ENCODE measurements around the gene ASB1.

Gene ASB1

DNA sequence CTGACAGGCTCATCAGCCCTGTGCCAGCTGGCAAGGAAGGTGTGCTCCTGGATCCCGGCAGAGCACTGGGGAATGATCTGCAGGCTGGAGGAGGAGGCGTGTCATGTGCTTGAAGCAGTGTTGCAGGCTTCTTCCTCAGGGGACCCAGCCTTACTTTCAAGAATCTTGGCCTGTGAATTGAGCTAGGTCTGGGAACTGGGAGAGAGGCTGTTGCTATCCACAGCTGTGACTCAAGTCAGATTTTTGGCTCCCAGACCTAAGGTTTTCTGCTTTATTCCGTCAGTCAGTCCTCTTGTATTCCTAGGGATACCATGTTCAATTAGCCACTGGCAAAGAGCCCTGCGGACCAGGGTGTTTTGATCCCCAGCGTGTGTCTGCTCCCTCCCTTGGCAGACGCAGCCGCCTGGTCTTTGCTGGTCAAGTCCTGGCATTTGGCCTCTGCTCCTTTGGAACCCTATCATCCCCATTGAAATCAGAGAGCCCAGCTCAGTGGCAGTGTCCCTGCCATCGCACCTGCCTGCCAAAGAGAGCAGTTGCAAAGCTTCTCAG, 32.4 kb downstream of the ASB1 start:
- Histone ChIP-seq H4K12ac (ENCODE audit: low read depth, low read length) (no peak overlapping the region), H4K8ac (ENCODE audit: low read depth, low read length) (no peak overlapping the region), H3K79me2 (ENCODE audit: control insufficient read depth, insufficient read depth, low read length, poor library complexity) (no peaks in the 10 kb centered on the region), H4K91ac (ENCODE audit: low read depth, low read length) (no peak overlapping the region), H2BK120ac (ENCODE audit: insufficient read depth, low read length, poor library complexity) (no peak overlapping the region), H3K27me3 (ENCODE audit: insufficient read depth, low read length) (no peaks in the 10 kb centered on the region), H2AFZ (ENCODE audit: insufficient read depth, low read length, poor library complexity) (no peak overlapping the region), H3K18ac (ENCODE audit: low read length) (no peak overlapping the region), H3K9ac (ENCODE audit: low read length) (no peak overlapping the region), H3K36me3 (ENCODE audit: control insufficient read depth in 1 of 2, insufficient read depth in 2 of 2, low read length in 2 of 2) (no peaks in the 10 kb centered on the region), H2BK5ac (ENCODE audit: low read depth, low read length, poor library complexity) (no peak overlapping the region), H2AK5ac (ENCODE audit: low read length) (no peak overlapping the region), H3K23ac (ENCODE audit: low read length) (no peak overlapping the region), H3K4me3 (ENCODE audit: low read depth, low read length) (no peak overlapping the region), H3K4ac (ENCODE audit: low read depth, low read length) (no peak overlapping the region), H3K27ac (ENCODE audit: low read depth, low read length) (no peak overlapping the region), H3K9me3 (ENCODE audit: insufficient read depth, low read depth, low read length) (peaks cover 5% of the 10 kb centered on the region), H3K4me1 (ENCODE audit: control insufficient read depth in 1 of 2, insufficient read depth in 2 of 2, low read length in 2 of 2) (no peaks in the 10 kb centered on the region), H2BK12ac (ENCODE audit: low read length) (no peak overlapping the region), H3K79me1 (ENCODE audit: low read length) (no peaks in the 10 kb centered on the region), H3K4me2 (ENCODE audit: low read length) (no peak overlapping the region), H3K14ac (ENCODE audit: low read length) (no peak overlapping the region)
- no CpG with 5 or more reads among the region's 8 CpGs for WGBS (ENCODE audit: extremely low coverage, insufficient coverage, insufficient read length)
- DNase-seq, result no peak

DNA sequence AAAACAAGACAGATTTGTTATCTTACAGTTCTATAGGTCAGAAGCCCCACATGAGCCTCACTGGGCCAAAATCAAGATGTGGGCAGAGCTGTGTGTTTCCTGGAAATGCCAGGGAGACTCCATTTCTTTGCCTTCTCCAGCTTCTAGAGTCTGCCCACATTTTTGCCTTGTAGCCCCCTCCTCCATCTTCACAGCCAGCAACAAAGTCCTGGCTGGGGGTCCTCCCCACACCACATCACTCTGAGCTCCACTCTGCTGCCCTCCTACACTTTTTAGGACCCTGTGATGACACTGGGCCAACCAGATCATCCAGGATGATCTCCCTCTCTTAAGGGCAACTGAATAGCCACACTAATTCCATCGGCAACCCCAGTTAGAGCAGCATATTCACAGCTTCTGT, 34.3 kb downstream of the ASB1 start:
- Histone ChIP-seq H4K8ac (ENCODE audit: low read depth, low read length) (no peak overlapping the region), H3K14ac (ENCODE audit: low read length) (no peak overlapping the region), H2BK5ac (ENCODE audit: low read depth, low read length, poor library complexity) (no peak overlapping the region), H3K9ac (ENCODE audit: low read length) (no peak overlapping the region), H3K4me1 (ENCODE audit: control insufficient read depth in 1 of 2, insufficient read depth in 2 of 2, low read length in 2 of 2) (no peaks in the 10 kb centered on the region), H3K79me2 (ENCODE audit: control insufficient read depth, insufficient read depth, low read length, poor library complexity) (no peaks in the 10 kb centered on the region), H3K27ac (ENCODE audit: low read depth, low read length) (no peak overlapping the region), H4K91ac (ENCODE audit: low read depth, low read length) (no peak overlapping the region), H3K27me3 (ENCODE audit: insufficient read depth, low read length) (no peaks in the 10 kb centered on the region), H2BK12ac (ENCODE audit: low read length) (no peak overlapping the region), H3K4me3 (ENCODE audit: low read depth, low read length) (no peak overlapping the region), H2AFZ (ENCODE audit: insufficient read depth, low read length, poor library complexity) (no peak overlapping the region), H2BK120ac (ENCODE audit: insufficient read depth, low read length, poor library complexity) (no peak overlapping the region), H3K4ac (ENCODE audit: low read depth, low read length) (no peak overlapping the region), H4K12ac (ENCODE audit: low read depth, low read length) (no peak overlapping the region), H3K4me2 (ENCODE audit: low read length) (no peak overlapping the region), H3K18ac (ENCODE audit: low read length) (no peak overlapping the region), H3K36me3 (ENCODE audit: control insufficient read depth in 1 of 2, insufficient read depth in 2 of 2, low read length in 2 of 2) (no peaks in the 10 kb centered on the region), H3K9me3 (ENCODE audit: insufficient read depth, low read depth, low read length) (peaks cover 2% of the 10 kb centered on the region), H2AK5ac (ENCODE audit: low read length) (no peak overlapping the region), H3K23ac (ENCODE audit: low read length) (no peak overlapping the region), H3K79me1 (ENCODE audit: low read length) (no peaks in the 10 kb centered on the region)
- WGBS (ENCODE audit: extremely low coverage, insufficient coverage, insufficient read length), result no CpG with 5 or more reads among the region's 1 CpG
- DNase-seq, result no peak

DNA sequence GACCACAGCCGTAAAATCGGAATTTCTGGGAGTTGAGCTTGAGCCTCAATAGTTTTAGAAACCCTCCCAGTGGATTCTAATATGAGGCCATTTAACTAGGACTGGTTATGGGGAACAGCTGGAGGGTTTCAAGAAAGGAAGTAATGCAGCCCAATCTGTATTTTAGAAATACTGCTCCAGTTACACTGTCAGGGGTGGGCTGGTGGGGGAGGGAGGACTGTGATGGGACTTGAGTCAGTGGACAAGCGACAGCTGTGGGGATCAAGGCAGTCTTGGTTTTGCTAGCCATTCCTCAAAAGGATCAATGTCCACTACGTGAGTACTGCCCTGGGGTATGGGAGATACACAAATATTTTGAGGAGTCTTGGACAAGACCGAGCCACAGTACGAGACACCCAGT, 34.8 kb downstream of the ASB1 start:
- no peak overlapping the region for H3K4me2 ChIP-seq (ENCODE audit: low read length)
- WGBS (ENCODE audit: extremely low coverage, insufficient coverage, insufficient read length), result no CpG with 5 or more reads among the region's 6 CpGs
- no peak overlapping the region for H3K9ac ChIP-seq (ENCODE audit: low read length)

DNA sequence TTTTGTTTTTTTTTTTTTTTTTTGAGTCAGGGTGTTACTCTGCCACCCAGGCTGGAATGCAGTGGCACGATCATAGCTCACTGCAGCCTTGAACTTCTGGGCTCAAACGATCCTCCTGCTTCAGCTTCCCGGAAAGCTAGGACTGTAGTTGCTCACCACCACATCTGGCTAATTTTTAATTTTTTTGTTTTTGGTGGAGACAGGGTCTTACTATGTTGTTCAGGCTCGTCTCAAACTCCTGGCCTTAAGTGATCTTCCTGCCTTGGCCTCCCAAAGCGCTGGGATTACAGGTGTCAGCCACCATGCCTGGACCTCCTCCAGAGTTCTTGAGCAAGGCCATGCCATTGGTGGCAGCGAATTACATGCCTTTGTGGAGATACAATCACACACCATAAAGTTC, 35.2 kb downstream of the ASB1 start:
- H3K9me3 ChIP-seq (ENCODE audit: insufficient read depth, low read depth, low read length), result peaks cover 1% of the 10 kb centered on the region
- no peaks in the 10 kb centered on the region for H3K79me1 ChIP-seq (ENCODE audit: low read length)
- H3K4ac ChIP-seq (ENCODE audit: low read depth, low read length), result no peak overlapping the region
- no peak overlapping the region for H3K4me2 ChIP-seq (ENCODE audit: low read length)
- no peak overlapping the region for H4K12ac ChIP-seq (ENCODE audit: low read depth, low read length)
- no peak overlapping the region for H3K23ac ChIP-seq (ENCODE audit: low read length)
- H3K4me1 ChIP-seq (ENCODE audit: control insufficient read depth in 1 of 2, insufficient read depth in 2 of 2, low read length in 2 of 2), result no peaks in the 10 kb centered on the region
- H4K8ac ChIP-seq (ENCODE audit: low read depth, low read length), result no peak overlapping the region
- no peak overlapping the region for H3K9ac ChIP-seq (ENCODE audit: low read length)
- no peak overlapping the region for H2BK5ac ChIP-seq (ENCODE audit: low read depth, low read length, poor library complexity)
- no peak overlapping the region for H2BK120ac ChIP-seq (ENCODE audit: insufficient read depth, low read length, poor library complexity)
- H3K79me2 ChIP-seq (ENCODE audit: control insufficient read depth, insufficient read depth, low read length, poor library complexity), result no peaks in the 10 kb centered on the region
- no peak overlapping the region for H3K18ac ChIP-seq (ENCODE audit: low read length)
- H2BK12ac ChIP-seq (ENCODE audit: low read length), result no peak overlapping the region
- H3K36me3 ChIP-seq (ENCODE audit: control insufficient read depth in 1 of 2, insufficient read depth in 2 of 2, low read length in 2 of 2), result no peaks in the 10 kb centered on the region
- no CpG with 5 or more reads among the region's 6 CpGs for WGBS (ENCODE audit: extremely low coverage, insufficient coverage, insufficient read length)
- no peak overlapping the region for H2AK5ac ChIP-seq (ENCODE audit: low read length)
- no peak overlapping the region for H3K27ac ChIP-seq (ENCODE audit: low read depth, low read length)
- no peak overlapping the region for H3K4me3 ChIP-seq (ENCODE audit: low read depth, low read length)
- H2AFZ ChIP-seq (ENCODE audit: insufficient read depth, low read length, poor library complexity), result no peak overlapping the region
- no peak for DNase-seq
- no peak overlapping the region for H4K91ac ChIP-seq (ENCODE audit: low read depth, low read length)
- no peaks in the 10 kb centered on the region for H3K27me3 ChIP-seq (ENCODE audit: insufficient read depth, low read length)
- no peak overlapping the region for H3K14ac ChIP-seq (ENCODE audit: low read length)

More for the DNA sequence above, 34.8 kb downstream of the ASB1 start:
- Histone ChIP-seq H3K79me1 (ENCODE audit: low read length) (no peaks in the 10 kb centered on the region), H3K4me3 (ENCODE audit: low read depth, low read length) (no peak overlapping the region), H2AFZ (ENCODE audit: insufficient read depth, low read length, poor library complexity) (no peak overlapping the region), H3K27me3 (ENCODE audit: insufficient read depth, low read length) (no peaks in the 10 kb centered on the region), H4K8ac (ENCODE audit: low read depth, low read length) (no peak overlapping the region), H3K79me2 (ENCODE audit: control insufficient read depth, insufficient read depth, low read length, poor library complexity) (no peaks in the 10 kb centered on the region), H4K91ac (ENCODE audit: low read depth, low read length) (no peak overlapping the region), H3K18ac (ENCODE audit: low read length) (no peak overlapping the region), H2BK5ac (ENCODE audit: low read depth, low read length, poor library complexity) (no peak overlapping the region), H2AK5ac (ENCODE audit: low read length) (no peak overlapping the region), H4K12ac (ENCODE audit: low read depth, low read length) (no peak overlapping the region), H3K14ac (ENCODE audit: low read length) (no peak overlapping the region), H3K9me3 (ENCODE audit: insufficient read depth, low read depth, low read length) (peaks cover 1% of the 10 kb centered on the region), H3K23ac (ENCODE audit: low read length) (no peak overlapping the region), H3K36me3 (ENCODE audit: control insufficient read depth in 1 of 2, insufficient read depth in 2 of 2, low read length in 2 of 2) (no peaks in the 10 kb centered on the region), H2BK120ac (ENCODE audit: insufficient read depth, low read length, poor library complexity) (no peak overlapping the region), H3K27ac (ENCODE audit: low read depth, low read length) (no peak overlapping the region), H3K4ac (ENCODE audit: low read depth, low read length) (no peak overlapping the region), H3K4me1 (ENCODE audit: control insufficient read depth in 1 of 2, insufficient read depth in 2 of 2, low read length in 2 of 2) (no peaks in the 10 kb centered on the region), H2BK12ac (ENCODE audit: low read length) (no peak overlapping the region)
- DNase-seq, result no peak

All from trophoblast cell (in vitro differentiated cells and primary cell).